Measurements from ENCODE around the gene IGFBP2. TPM values are rescaled to one million over a fixed set of nuclear protein-coding genes. Genes with fewer than 3 reads are reported as not detected.
"Not testable (repeated sequence)": the region's sequence is repeated elsewhere in the genome, so short reads cannot be mapped to it uniquely, and the experiment has no call there.

IGFBP2 gene
- total RNA-seq, 1 donor from 2014 or later = 252 TPM

DNA sequence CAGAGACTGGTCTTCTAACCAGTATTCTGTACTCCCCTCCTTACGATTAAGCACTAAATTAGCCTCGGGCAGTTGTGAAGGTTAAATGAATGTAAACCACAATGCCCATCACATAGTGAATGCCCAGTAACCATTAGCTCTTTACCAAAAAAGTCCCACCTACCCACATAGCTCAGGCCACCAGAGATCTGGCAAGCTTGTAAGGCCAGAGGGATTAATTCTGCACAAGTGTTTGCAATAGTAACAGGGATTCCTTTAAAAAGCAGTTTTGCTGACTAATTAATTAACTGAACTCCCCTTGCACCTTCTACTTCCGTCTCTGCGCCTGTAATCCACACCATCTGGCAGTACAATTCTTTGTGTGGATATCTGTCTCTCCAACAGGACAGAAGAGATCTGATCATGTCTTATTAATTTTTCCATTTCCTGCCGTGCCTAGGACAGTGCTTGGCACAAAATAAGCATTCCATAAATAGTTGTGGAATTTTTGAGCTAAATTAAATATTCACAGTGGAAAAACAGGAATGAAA is 36.2 kb upstream of the IGFBP2 start:
- TF ChIP-seq, protein P1, sequence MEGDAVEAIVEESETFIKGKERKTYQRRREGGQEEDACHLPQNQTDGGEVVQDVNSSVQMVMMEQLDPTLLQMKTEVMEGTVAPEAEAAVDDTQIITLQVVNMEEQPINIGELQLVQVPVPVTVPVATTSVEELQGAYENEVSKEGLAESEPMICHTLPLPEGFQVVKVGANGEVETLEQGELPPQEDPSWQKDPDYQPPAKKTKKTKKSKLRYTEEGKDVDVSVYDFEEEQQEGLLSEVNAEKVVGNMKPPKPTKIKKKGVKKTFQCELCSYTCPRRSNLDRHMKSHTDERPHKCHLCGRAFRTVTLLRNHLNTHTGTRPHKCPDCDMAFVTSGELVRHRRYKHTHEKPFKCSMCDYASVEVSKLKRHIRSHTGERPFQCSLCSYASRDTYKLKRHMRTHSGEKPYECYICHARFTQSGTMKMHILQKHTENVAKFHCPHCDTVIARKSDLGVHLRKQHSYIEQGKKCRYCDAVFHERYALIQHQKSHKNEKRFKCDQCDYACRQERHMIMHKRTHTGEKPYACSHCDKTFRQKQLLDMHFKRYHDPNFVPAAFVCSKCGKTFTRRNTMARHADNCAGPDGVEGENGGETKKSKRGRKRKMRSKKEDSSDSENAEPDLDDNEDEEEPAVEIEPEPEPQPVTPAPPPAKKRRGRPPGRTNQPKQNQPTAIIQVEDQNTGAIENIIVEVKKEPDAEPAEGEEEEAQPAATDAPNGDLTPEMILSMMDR (conservative IDR thresholded peaks at IDR 0.05) = no peak
- Mint-ChIP-seq H3K27me3 (no peaks in the 10 kb centered on the region), H3K9me3 (no peaks in the 10 kb centered on the region), H3K36me3 (no peaks in the 10 kb centered on the region), H3K4me1 (ENCODE audit: unreplicated experiment) (peaks cover 20% of the 10 kb centered on the region), H3K4me3 (no peak overlapping the region), H3K27ac (no peak overlapping the region)
- DNase-seq (ENCODE audit: extremely low spot score, unreplicated experiment) = no peak

GRCh38 chr2:216597825-216598224 is 35.4 kb upstream of the IGFBP2 start:
- not testable (repeated sequence) for H3K36me3 Mint-ChIP-seq; H3K27me3 Mint-ChIP-seq; H3K4me3 Mint-ChIP-seq; H3K9me3 Mint-ChIP-seq; H3K27ac Mint-ChIP-seq; DNase-seq (ENCODE audit: extremely low spot score, unreplicated experiment)
- peaks cover 22% of the 10 kb centered on the region for H3K4me1 Mint-ChIP-seq (ENCODE audit: unreplicated experiment)

GRCh38 chr2:216601632-216602409 is 31.4 kb upstream of the IGFBP2 start:
- no peak for DNase-seq (ENCODE audit: extremely low spot score, unreplicated experiment)
- H3K36me3 Mint-ChIP-seq = no peaks in the 10 kb centered on the region
- peaks cover 28% of the 10 kb centered on the region for H3K4me1 Mint-ChIP-seq (ENCODE audit: unreplicated experiment)
- H3K27ac Mint-ChIP-seq = no peak overlapping the region
- H3K4me3 Mint-ChIP-seq = no peak overlapping the region
- no peaks in the 10 kb centered on the region for H3K9me3 Mint-ChIP-seq
- TF ChIP-seq, protein P1 (conservative IDR thresholded peaks at IDR 0.05) = no peak
- peaks cover 4% of the 10 kb centered on the region for H3K27me3 Mint-ChIP-seq

DNA sequence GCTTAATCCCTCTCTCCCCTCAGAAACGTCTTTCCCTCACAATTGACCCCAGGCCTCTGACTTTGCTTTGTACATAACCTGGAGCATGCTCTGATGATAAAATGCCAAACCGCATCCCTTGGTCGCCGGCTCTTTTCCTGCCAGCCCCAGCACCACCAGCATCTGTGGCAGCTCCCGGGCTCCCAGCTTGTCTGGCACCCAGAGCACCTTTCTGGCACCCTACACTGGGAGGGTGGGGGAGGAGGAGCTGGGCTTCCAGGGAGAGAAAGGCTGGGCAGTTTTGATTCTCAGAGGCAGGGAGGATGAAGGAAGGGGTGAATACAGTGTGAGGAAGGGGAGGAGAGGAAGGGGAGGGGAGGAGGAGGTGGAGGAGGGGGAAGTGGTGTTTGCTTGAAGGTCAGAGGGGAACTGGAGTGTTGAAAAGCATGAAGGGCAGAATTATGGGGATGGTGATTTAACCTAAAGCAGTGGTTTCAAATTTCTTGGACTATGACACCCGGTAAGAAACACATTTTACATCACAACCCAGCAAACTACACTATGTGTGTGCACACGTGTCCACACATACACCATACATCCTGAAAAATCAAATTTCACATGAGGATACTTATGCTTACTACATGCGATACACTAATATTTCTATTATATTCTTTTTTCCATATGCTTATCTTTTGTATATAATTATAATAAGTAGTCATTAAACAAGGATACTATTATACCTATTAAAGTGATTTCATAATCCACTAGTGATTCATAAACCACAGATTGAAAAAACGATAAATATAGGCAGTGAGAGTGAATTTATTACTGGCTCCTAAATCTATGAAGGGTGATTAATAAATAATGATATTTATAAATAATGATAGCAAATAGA is 30.0 kb upstream of the IGFBP2 start:
- Mint-ChIP-seq H3K36me3 (no peaks in the 10 kb centered on the region), H3K27me3 (peaks cover 13% of the 10 kb centered on the region), H3K4me3 (no peak overlapping the region), H3K27ac (no peak overlapping the region), H3K4me1 (ENCODE audit: unreplicated experiment) (peaks cover 23% of the 10 kb centered on the region), H3K9me3 (no peaks in the 10 kb centered on the region)
- TF ChIP-seq, protein P1 (conservative IDR thresholded peaks at IDR 0.05) = no peak
- no peak for DNase-seq (ENCODE audit: extremely low spot score, unreplicated experiment)

DNA sequence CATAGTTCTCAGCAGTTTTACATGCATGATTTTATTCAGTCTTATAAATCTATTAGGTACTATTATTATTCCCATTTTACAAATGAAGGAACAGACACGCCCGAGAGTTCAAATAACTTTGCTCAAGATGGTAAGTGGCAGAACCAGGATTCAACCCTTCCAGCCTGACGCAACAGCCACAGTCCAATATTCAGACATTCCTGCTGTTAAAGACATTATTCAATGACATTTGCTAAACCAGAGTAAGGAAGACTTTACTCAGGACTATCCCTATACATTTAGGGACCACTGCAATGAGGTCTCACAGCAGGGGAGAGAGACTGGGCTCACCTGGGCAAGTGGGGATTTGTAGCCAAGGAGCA is 29.4 kb upstream of the IGFBP2 start:
- Mint-ChIP-seq H3K4me3 (no peak overlapping the region), H3K4me1 (ENCODE audit: unreplicated experiment) (peaks cover 23% of the 10 kb centered on the region), H3K27ac (no peak overlapping the region), H3K36me3 (no peaks in the 10 kb centered on the region), H3K27me3 (peaks cover 13% of the 10 kb centered on the region), H3K9me3 (no peaks in the 10 kb centered on the region)
- TF ChIP-seq, protein P1 (conservative IDR thresholded peaks at IDR 0.05) = no peak
- no peak for DNase-seq (ENCODE audit: extremely low spot score, unreplicated experiment)

DNA sequence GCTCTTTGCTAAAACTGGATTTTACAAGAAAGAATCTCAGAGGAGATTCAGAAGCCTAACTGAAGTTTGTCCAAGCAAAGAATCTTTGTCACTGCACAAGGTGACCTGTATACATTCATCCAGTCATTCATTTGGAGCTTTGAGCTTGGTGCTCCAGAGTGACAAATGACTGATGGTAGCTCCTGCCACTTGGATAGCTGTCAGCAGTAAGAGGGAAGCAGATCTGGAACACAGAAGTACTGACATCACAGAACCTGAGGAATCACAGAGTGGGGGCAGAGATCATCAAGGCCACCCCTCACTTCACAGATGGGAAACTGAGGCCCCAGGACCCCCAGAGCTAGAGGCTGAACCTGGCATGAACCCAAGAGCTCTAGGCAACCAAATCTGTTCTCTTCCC is 28.8 kb upstream of the IGFBP2 start:
- TF ChIP-seq, protein P1 (conservative IDR thresholded peaks at IDR 0.05) = no peak
- Mint-ChIP-seq H3K9me3 (no peaks in the 10 kb centered on the region), H3K27me3 (peaks cover 13% of the 10 kb centered on the region), H3K4me3 (no peak overlapping the region), H3K4me1 (ENCODE audit: unreplicated experiment) (peaks cover 23% of the 10 kb centered on the region), H3K36me3 (no peaks in the 10 kb centered on the region), H3K27ac (no peak overlapping the region)
- no peak for DNase-seq (ENCODE audit: extremely low spot score, unreplicated experiment)

All from type B pancreatic cell (in vitro differentiated cells).